Islet of Langerhans (tissue), 1 donor: Measurements from ENCODE around the gene SMARCE1.

Experiments used
- FAIRE-seq: peaks from one replicate; lab custom pipeline; 2011; peaks lifted over from hg19 to GRCh38; lab: Jason Lieb, UNC

The SMARCE1 gene

GRCh38 chr17:40647624-40648383 is at the start of gene SMARCE1:
Gene SMARCE1 (minus strand): TSS chr17:40647818. CDS start chr17:40645802, 2,016 bp downstream.
- FAIRE-seq, result no peak

GRCh38 chr17:40697297-40697696 is 49.7 kb upstream of the SMARCE1 start:
- FAIRE-seq, result no peak

DNA sequence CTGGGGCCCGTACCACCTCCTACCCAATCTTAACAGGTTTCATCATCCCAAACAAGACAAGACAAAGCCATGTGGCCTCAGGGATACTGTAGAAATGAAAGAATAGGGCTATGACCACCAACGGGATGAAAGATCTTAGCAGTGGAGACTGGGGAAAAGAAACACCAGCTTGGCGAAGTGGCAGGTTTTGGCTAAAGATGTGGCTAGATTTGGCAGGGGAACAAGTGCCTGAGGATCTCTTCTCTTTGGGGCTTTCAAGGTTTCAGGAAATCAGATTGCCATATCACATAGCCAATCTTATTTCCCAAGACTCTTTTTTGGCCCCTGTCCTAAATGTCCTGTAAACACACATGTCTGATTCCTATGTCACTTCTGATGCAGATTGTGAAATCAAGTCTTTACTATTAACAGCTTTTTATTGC is 49.0 kb upstream of the SMARCE1 start:
- FAIRE-seq, result no peak

DNA sequence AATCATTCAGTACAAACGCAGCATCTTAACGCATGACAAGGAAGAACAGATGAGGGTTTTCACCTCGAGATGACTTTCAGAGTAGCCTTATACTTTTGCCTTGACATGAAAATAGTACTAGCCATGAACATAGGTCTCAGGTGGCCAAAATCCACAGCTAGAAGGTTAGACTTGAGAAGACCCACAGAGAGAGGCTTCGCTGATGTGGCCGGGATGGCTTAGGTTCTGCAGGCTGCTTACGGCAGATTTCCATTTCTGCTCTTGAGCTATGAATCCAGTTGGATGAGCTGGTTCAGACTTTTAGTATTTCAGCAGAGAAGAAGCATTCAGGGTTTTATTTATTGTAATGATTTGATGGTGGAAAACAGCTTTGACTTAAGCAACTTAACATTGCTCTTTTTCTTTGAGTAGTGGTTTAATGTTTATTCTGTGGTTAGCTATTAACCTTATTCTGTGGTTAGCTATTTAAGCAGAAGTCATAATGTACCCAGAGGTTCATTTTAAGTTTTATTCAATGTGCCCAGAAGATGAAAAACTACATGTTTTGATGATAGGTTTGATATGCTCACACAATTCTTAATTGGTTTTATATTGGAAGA is 48.4 kb upstream of the SMARCE1 start:
- no peak for FAIRE-seq

DNA sequence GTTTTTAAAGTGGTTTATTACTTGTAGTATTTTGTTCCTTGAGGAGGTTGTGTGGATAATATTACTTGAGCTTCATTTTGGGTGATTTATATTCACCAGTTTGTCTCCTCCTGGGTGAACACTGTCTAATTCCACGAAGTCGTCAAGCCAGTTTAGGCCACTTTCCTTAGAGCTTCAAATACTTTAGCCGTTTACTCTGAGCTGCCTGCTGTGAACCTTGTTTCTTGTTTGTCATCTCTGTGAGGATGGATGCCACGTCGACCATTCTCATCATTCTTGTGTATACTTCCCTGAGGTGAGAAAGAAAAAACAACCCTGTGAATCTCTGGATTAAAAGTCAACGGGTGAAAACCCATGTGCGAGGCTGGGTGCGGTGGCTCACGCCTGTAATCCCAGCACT is 47.0 kb upstream of the SMARCE1 start:
- no peak for FAIRE-seq

GRCh38 chr17:40687106-40687505 is 39.5 kb upstream of the SMARCE1 start:
- no peak for FAIRE-seq

- peak; percentile 94 for FAIRE-seq
These were observed 38.6 kb upstream of the SMARCE1 start for GRCh38 chr17:40686192-40686591.

DNA sequence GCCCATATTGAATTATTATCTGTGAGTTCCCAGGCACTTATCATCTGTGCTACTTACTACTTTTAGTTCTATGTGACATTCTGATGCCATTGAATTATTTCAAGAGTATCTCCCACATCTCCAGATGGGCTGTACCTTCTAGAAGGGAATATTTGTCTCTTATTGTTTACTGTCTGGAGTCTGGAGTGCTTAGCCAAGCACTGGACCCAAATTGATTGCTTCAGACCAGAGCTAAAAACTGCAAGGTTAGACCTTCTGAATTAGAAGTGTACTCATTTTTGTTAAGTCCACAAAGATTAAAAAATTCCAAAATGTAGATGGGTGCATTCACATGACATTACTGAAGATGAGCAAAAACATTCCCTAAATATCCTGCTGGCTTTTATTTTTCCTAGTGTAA is 33.4 kb upstream of the SMARCE1 start:
- no peak for FAIRE-seq

DNA sequence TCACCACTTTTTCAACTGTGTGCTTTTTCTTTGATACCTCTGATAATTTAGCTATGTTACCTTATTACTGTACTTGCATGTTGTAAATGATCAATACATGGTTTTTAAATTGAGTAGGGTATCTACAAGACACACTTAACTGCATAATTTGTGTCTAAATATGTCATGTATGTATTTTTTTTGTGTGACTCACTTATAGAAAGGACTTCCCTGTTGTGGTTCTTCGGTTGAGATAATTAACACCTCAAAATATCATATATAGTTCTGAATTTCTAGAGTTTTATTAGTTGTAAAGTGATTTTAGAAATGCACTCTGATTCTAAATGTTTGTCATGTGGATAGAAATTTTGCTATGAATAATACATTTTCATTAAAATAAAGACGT is 31.9 kb upstream of the SMARCE1 start:
- FAIRE-seq, result no peak

DNA sequence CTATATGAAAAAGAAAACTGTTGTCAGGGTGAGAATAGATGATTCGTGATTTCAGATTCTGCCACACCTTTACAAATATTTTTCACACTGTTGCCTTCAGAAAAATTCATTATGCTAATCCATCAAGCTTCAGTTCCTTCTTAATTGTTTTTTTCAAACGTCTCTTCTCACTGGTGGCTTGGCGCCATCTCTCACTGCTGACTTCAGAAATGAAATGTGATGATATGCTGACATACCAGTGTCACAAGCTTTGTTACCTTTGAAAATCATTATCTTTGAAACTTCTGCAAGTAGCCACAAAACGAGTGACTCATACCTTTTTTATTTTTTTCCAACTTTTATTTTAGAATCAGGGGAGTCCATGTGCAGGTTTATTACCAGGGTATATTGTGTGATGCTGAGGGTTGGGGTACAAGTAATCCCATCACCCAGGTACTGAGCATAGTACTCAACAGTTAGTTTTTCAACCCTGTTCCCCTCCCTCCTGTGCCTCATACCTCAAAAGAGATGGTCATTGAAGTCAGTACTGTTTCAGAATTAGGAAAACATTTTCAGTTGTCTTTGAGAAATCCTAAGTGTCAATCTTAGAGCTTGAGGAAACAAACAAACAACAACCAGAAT is 31.4 kb upstream of the SMARCE1 start:
- no peak for FAIRE-seq

- no peak for FAIRE-seq
These were observed 28.3 kb upstream of the SMARCE1 start for GRCh38 chr17:40675905-40676304.

DNA sequence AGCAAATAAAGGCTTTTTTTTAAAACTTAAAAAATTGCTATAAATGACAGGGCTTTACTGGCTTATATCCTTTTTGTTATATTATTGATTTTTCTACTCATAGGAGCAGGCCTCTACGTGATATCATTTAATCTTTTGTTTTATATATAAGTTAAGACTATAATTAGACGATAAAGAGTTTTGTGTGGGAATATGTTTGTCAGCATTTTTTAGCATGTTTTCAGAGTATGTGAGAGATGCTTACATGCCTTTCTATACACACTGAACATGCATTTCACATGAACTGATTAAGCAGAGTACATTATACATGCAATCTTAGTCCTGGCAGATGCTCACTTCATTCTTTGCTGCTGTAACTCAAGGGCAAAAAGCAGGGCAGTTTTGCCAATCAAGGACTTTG is 25.0 kb upstream of the SMARCE1 start:
- FAIRE-seq, result no peak

- FAIRE-seq, result no peak
These were observed 23.7 kb upstream of the SMARCE1 start for GRCh38 chr17:40671282-40671681.

- FAIRE-seq, result no peak
These were observed 18.7 kb upstream of the SMARCE1 start for GRCh38 chr17:40666331-40666730.

GRCh38 chr17:40664582-40665333 is 17.1 kb upstream of the SMARCE1 start, which contains the start of gene KRT222:
Gene KRT222 (minus strand): TSS chr17:40665177. CDS start chr17:40665099, 78 bp downstream.
- FAIRE-seq, result peak; percentile 82

GRCh38 chr17:40663252-40663651 is 15.6 kb upstream of the SMARCE1 start:
- no peak for FAIRE-seq

GRCh38 chr17:40659911-40660310 is 12.3 kb upstream of the SMARCE1 start:
- FAIRE-seq, result no peak

DNA sequence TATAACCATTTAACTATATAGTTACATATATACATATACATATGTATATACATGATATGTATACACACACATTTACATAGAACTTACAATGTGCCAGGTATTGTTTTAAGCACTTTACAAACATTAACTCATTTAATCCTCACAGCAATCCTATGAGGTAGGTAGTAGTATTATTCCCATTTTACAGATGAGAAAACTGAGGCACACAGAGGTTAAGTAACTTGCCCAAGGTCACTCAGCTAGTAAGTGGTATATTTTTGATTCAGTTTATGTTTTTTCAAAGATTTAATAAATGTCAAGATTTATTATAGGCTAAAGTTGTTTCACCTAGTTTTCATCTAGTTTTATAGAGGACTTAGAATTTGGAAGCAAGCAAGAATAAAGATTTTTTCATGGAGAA is 10.8 kb upstream of the SMARCE1 start:
- FAIRE-seq, result no peak

DNA sequence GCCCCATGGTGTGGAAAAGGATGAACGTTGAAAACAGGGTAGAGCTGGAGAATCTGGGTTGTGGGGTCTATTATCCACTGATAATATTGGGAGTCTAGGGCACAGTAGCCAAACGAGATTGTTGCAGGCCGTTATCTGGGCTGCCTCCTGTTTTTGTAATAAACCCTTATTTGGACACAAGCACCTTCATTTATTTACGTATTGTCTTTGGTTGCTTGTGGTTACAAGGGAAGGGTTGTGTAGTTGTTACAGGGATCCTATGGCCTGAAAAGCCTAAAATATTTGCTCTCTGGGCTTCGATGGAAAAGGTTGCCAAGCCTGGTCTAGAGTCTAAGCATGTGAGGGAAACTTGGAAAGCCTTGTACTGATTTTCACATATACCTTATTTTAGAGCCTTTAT is 4.3 kb upstream of the SMARCE1 start:
- no peak for FAIRE-seq

DNA sequence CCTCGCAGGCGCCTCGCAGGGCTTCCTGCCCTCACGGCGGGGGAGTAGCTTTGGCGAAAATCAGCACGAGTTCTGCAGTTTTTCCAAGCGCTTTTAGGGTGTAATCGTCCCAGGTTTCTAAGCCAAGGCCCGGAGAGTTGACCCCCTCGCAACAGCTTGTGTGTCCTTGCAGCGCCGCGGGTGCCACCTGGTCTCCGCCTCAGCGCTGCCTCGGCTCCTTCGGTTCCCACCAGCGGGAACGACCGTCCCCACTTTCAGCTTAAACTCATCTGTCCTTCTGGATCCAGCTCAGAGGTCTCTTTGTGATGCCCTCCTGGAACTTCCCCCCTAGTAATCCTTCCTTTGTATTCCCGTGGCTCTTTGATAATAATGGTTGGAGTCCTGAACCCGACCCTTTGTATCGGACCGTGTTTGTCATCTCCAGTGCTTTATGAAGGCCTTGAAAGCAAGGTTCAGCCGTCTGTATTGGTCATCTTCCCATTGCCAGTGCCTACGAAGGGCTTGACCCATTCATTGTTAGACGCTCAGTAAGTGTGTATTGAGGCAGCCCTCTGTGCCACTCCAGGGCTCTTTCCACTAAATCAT is 858 bp upstream of the SMARCE1 start:
- FAIRE-seq, result no peak

- peak; percentile 38 for FAIRE-seq
These were observed 611 bp downstream of the SMARCE1 start for GRCh38 chr17:40646791-40647623.
